Bronchial epithelial cell (primary cell): ENCODE measurements around the gene FAM131C. TPM values are rescaled to one million over a fixed set of nuclear protein-coding genes. Genes with fewer than 3 reads are reported as not detected.
"Not testable (repeated sequence)": the region's sequence is repeated elsewhere in the genome, so short reads cannot be mapped to it uniquely, and the experiment has no call there.

Experiments used
- DNase-seq: peaks from one replicate; pipeline ENCODE4 v3.0.0-alpha.2; 2010; ENCODE audit warnings: low read depth
- FAIRE-seq: peaks from 2 replicates; lab custom pipeline; 2011; peaks lifted over from hg19 to GRCh38; lab: Jason Lieb, UNC
- H3K27me3 ChIP-seq: 2 replicates; pipeline ENCODE4 v1.5.1; 2011; ENCODE audit warnings: low read length; ENCODE audit not compliant: control insufficient read depth, insufficient read depth
- H3K36me3 ChIP-seq: 2 replicates; pipeline ENCODE4 v1.5.1; 2011; ENCODE audit warnings: low read length; ENCODE audit not compliant: control insufficient read depth, insufficient read depth
- H3K4me3 ChIP-seq: 2 replicates; pipeline ENCODE4 v1.5.1; 2011; ENCODE audit warnings: mild to moderate bottlenecking, low read depth, low read length, control low read depth
- CTCF ChIP-seq: IDR thresholded peaks from 2 replicates; pipeline ENCODE4 v1.5.1; 2011; ENCODE audit warnings: mild to moderate bottlenecking, moderate library complexity, low read length, control low read depth, inconsistent platforms; ENCODE audit not compliant: insufficient read depth, severe bottlenecking
- total RNA-seq: library from RNA; depleted of rRNA; stranded (reverse); fragments of >200 nt; gene quantifications from 2 replicates; pipeline ENCODE4 v1.2.1, GENCODE V29; 2014

FAM131C gene
- total RNA-seq, 1 donor from 2014 or later: 0.53 TPM

DNA sequence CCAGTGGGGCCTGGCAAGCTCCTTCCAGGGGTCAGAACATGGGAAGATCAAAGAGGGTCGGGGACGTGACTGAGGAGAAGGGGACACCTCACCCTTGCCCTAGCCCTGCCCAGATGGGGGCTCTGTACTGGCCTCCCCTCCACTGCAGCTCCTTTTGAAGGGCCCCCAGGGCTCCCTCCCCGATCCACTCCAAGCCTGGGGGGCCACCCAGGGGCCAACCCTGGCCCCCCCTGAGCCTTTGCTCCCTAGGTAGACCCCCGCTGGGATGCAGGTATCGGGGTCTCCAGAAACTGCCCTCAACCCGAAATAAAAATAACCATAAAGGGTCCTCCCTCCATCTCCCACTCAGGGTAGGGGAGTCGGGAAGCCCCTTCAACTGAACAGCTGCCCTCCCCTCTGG, 37.4 kb upstream of the FAM131C start:
- FAIRE-seq (no peak), DNase-seq (no peak)
- Histone ChIP-seq H3K4me3 (no peak overlapping the region), H3K27me3 (no peaks in the 10 kb centered on the region), H3K36me3 (no peaks in the 10 kb centered on the region)
- TF ChIP-seq CTCF: no peak

DNA sequence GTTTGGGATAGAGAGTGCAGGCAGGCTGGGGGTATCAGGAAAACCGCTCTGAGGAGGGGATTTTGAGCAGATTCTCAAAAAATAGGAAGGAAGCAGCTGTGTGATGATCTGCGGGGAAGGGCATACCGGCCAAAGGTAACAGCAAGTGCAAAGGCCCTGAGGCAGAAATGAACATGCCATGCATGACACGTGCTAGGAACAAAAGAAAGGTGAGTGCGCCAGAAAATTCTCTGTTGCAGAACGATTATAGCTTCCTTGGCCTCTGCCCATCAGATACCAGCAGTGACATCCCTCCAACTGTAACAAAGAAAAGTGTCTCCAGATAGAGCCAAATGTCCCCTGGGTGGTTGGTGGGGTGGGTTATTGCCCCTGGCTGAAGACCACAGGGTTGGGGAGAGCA, 37.0 kb upstream of the FAM131C start:
- Histone ChIP-seq H3K4me3 (no peak overlapping the region), H3K36me3 (no peaks in the 10 kb centered on the region), H3K27me3 (no peaks in the 10 kb centered on the region)
- DNase-seq: no peak
- TF ChIP-seq CTCF: no peak
- FAIRE-seq: no peak

GRCh38 chr1:16109571-16109970, 36.1 kb upstream of the FAM131C start:
- H3K36me3 ChIP-seq: no peaks in the 10 kb centered on the region
- FAIRE-seq: no peak
- no peaks in the 10 kb centered on the region for H3K27me3 ChIP-seq
- no peak overlapping the region for H3K4me3 ChIP-seq
- peak; percentile 79 for DNase-seq
- no peak for TF ChIP-seq CTCF

GRCh38 chr1:16107039-16107438, 33.6 kb upstream of the FAM131C start:
- DNase-seq, H3K36me3 ChIP-seq, H3K27me3 ChIP-seq, FAIRE-seq, H3K4me3 ChIP-seq: not testable (repeated sequence)

- FAIRE-seq (no peak), DNase-seq (no peak)
- Histone ChIP-seq H3K36me3 (no peaks in the 10 kb centered on the region), H3K4me3 (no peak overlapping the region), H3K27me3 (no peaks in the 10 kb centered on the region)
- TF ChIP-seq CTCF: no peak
Observed at GRCh38 chr1:16101623-16102022, 28.2 kb upstream of the FAM131C start.

DNA sequence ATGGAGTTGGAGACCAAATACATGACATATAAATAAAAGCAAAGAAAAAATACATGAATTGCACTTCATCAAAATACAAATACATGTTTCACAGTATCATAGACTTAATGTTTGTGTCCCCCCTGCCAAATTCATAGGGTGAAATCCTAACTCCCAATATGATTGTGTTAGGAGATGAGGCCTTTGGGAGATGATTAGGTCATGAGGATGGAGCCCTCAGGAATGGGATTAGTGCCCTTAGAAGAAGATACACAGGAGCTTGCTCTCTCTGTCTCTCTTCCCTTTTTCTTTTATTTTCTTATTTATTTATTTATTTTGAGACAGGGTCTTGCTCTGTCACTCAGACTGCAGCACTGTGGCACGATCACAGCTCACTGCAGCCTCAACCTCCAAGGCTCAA, 26.0 kb upstream of the FAM131C start:
- Histone ChIP-seq H3K4me3 (no peak overlapping the region), H3K36me3 (no peaks in the 10 kb centered on the region), H3K27me3 (no peaks in the 10 kb centered on the region)
- FAIRE-seq (no peak), DNase-seq (no peak)
- no peak for TF ChIP-seq CTCF
